ENCODE results near the gene KIF7. TPM values are rescaled to one million over a fixed set of nuclear protein-coding genes. Genes with fewer than 3 reads are reported as not detected.

KIF7 gene
- total and polyA plus RNA-seq, 12 donors: 1.6 to 8.2 (median 5.3) TPM

DNA sequence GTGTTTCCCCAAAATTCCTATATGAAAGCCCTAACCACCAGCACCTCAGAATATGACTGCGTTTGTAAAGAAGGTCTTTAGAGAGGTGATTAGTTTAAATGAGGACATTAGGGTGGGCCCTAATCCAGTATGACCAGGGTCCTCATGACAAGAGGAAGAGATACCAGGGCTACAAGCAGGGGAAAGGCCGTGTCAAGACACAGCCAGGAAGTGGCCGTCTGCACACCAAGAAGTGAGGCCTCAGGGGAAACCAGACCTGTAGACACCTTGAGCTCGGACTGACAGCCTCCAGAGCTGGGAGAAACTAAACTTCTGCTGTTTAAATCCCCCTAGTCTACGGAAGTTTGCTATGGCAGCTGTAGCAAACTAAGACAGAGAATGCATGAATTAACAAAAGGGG lies 14.2 kb downstream of the KIF7 start:
- Histone ChIP-seq H3K9me3 (replicated peaks in 1 of 3) (no peaks in the 10 kb centered on the region), H3K4me1 (replicated peaks in 1 of 2) (no peaks in the 10 kb centered on the region), H3K4me3 (no peak overlapping the region), H3K36me3 (replicated peaks in 1 of 2) (no peaks in the 10 kb centered on the region), H3K27ac (no peak overlapping the region), H3K27me3 (no peaks in the 10 kb centered on the region)
- WGBS, 4 donors: 83 to 86% (median 83%) methylated on average over 5 of the region's 5 CpGs
- no peak for DNase-seq
- TF ChIP-seq POLR2A (IDR thresholded peaks at IDR 0.05): no peak
- TF ChIP-seq, protein P1, sequence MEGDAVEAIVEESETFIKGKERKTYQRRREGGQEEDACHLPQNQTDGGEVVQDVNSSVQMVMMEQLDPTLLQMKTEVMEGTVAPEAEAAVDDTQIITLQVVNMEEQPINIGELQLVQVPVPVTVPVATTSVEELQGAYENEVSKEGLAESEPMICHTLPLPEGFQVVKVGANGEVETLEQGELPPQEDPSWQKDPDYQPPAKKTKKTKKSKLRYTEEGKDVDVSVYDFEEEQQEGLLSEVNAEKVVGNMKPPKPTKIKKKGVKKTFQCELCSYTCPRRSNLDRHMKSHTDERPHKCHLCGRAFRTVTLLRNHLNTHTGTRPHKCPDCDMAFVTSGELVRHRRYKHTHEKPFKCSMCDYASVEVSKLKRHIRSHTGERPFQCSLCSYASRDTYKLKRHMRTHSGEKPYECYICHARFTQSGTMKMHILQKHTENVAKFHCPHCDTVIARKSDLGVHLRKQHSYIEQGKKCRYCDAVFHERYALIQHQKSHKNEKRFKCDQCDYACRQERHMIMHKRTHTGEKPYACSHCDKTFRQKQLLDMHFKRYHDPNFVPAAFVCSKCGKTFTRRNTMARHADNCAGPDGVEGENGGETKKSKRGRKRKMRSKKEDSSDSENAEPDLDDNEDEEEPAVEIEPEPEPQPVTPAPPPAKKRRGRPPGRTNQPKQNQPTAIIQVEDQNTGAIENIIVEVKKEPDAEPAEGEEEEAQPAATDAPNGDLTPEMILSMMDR (IDR thresholded peaks at IDR 0.05): no peak
- intact Hi-C loops (cut with DNase I): loop anchor here (10.0 kb wide), 1 partner anchor 104 kb away; no protein-coding TSS in a partner anchor

GRCh38 chr15:89640245-89640644 lies 15.0 kb downstream of the KIF7 start:
- no peaks in the 10 kb centered on the region for H3K9me3 ChIP-seq (replicated peaks in 1 of 3)
- H3K27ac ChIP-seq: no peak overlapping the region
- 92 to 96% (median 95%) methylated on average over 5 of the region's 5 CpGs for WGBS, 4 donors
- DNase-seq: no peak
- intact Hi-C loops (cut with DNase I): loop anchor here (10.0 kb wide), 1 partner anchor 105 kb away; no protein-coding TSS in a partner anchor
- H3K36me3 ChIP-seq (replicated peaks in 1 of 2): no peaks in the 10 kb centered on the region
- no peak overlapping the region for H3K4me3 ChIP-seq
- TF ChIP-seq, protein P1 (IDR thresholded peaks at IDR 0.05): no peak
- TF ChIP-seq POLR2A (IDR thresholded peaks at IDR 0.05): no peak
- no peaks in the 10 kb centered on the region for H3K27me3 ChIP-seq
- no peaks in the 10 kb centered on the region for H3K4me1 ChIP-seq (replicated peaks in 1 of 2)

- DNase-seq: peak in 1 of 7 donors; percentile 9
- no peaks in the 10 kb centered on the region for H3K9me3 ChIP-seq (replicated peaks in 1 of 3)
- no peaks in the 10 kb centered on the region for H3K4me1 ChIP-seq (replicated peaks in 1 of 2)
- no peak for TF ChIP-seq POLR2A (IDR thresholded peaks at IDR 0.05)
- TF ChIP-seq, protein P1 (IDR thresholded peaks at IDR 0.05): no peak
- H3K36me3 ChIP-seq (replicated peaks in 1 of 2): peaks cover 0 to 36% of the 10 kb centered on the region in 2 donors
- no peak overlapping the region for H3K27ac ChIP-seq
- intact Hi-C loops (cut with DNase I): no loop called here
- no peak overlapping the region for H3K4me3 ChIP-seq
- H3K27me3 ChIP-seq: no peaks in the 10 kb centered on the region
- WGBS, 4 donors: 87 to 96% (median 93%) methylated on average over 9 to 23 of the region's 23 CpGs
Measured at GRCh38 chr15:89633585-89633984, 21.7 kb downstream of the KIF7 start.

DNA sequence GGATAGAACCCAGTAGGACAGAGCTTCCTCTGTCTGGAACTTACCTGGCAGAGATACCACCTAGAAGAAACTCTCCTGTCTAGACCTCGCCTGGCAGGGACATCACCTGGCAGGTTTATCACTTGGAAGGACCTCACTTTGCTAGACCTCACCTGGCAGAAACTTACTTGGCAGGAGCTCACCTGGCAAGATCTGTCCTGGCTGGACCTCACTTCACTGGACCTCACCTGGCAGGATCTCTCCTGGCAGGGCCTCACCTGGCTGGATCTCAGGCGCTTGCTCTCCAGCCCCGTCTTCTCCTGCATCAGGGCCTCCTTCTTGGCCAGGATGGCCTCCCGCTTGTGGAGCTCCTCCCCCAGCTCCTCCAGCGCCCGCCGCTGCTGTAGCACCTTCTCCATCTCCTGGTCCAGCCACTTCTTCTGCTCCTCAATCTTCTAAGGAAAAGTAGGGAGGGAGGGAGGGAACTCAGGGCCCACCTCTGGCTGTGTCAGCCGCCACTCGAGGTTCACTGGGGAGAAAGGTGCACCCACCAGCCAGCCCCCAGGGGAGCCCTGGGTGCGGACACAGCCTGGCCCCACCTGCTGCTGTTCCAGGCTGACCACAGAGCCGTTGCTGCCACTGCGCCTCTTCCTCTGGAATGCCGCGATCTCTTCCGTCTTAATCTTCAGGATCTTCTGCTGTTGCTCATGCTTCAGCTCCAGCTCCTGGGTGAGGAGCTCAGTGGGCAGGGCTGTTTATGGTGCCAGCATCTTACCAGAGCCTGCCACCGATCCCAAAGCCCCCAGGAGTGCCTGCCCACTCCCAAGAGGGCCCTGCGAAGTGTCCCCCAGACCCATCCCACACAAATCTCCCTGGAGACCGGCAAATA lies 22.5 kb downstream of the KIF7 start:
- intact Hi-C loops (cut with DNase I): no loop called here
- no peaks in the 10 kb centered on the region for H3K27me3 ChIP-seq
- peak in 1 of 7 donors; percentile 6 for DNase-seq
- H3K9me3 ChIP-seq (replicated peaks in 1 of 3): no peaks in the 10 kb centered on the region
- no peak overlapping the region for H3K4me3 ChIP-seq
- no peaks in the 10 kb centered on the region for H3K4me1 ChIP-seq (replicated peaks in 1 of 2)
- H3K36me3 ChIP-seq (replicated peaks in 1 of 2): peaks cover 0 to 36% of the 10 kb centered on the region in 2 donors
- H3K27ac ChIP-seq: no peak overlapping the region
- TF ChIP-seq, protein P1 (IDR thresholded peaks at IDR 0.05): no peak
- no peak for TF ChIP-seq POLR2A (IDR thresholded peaks at IDR 0.05)
- 95 to 97% (median 95%) methylated on average over 18 of the region's 18 CpGs for WGBS, 4 donors

Measured in adrenal gland (tissue), 12 donors.